ENCODE results near the gene PSMG3.

The PSMG3 gene

GRCh38 chr7:1569833-1570632 lies at the start of gene PSMG3:
Gene PSMG3 (minus strand): TSS chr7:1570032. CDS start chr7:1569339, 693 bp downstream.
- peak; percentile 68 for DNase-seq

GRCh38 chr7:1618475-1618874 lies 48.6 kb upstream of the PSMG3 start:
- DNase-seq, result no peak

GRCh38 chr7:1617957-1618356 lies 48.1 kb upstream of the PSMG3 start:
- no peak for DNase-seq

GRCh38 chr7:1616741-1617140 lies 46.9 kb upstream of the PSMG3 start:
- no peak for DNase-seq

- peak; percentile 97 for DNase-seq
These were observed 41.9 kb upstream of the PSMG3 start for GRCh38 chr7:1611708-1612241.

- DNase-seq, result no peak
These were observed 41.0 kb upstream of the PSMG3 start for GRCh38 chr7:1610678-1611302.

GRCh38 chr7:1610013-1610677 lies 40.3 kb upstream of the PSMG3 start:
- no peak for DNase-seq

- no peak for DNase-seq
These were observed 39.2 kb upstream of the PSMG3 start for GRCh38 chr7:1609023-1609422.

GRCh38 chr7:1608318-1608717 lies 38.5 kb upstream of the PSMG3 start:
- DNase-seq, result no peak

GRCh38 chr7:1607696-1608095 lies 37.9 kb upstream of the PSMG3 start:
- no peak for DNase-seq

- no peak for DNase-seq
These were observed 37.2 kb upstream of the PSMG3 start for GRCh38 chr7:1607001-1607400.

GRCh38 chr7:1604383-1604782 lies 34.6 kb upstream of the PSMG3 start:
- no peak for DNase-seq

GRCh38 chr7:1603346-1604225 lies 33.8 kb upstream of the PSMG3 start:
- no peak for DNase-seq

GRCh38 chr7:1602386-1602785 lies 32.6 kb upstream of the PSMG3 start:
- DNase-seq, result no peak

GRCh38 chr7:1601956-1602355 lies 32.1 kb upstream of the PSMG3 start:
- no peak for DNase-seq

GRCh38 chr7:1599640-1600395 lies 30.0 kb upstream of the PSMG3 start:
- DNase-seq, result no peak

GRCh38 chr7:1598961-1599639 lies 29.3 kb upstream of the PSMG3 start:
- DNase-seq, result no peak

- DNase-seq, result no peak
These were observed 28.5 kb upstream of the PSMG3 start for GRCh38 chr7:1598286-1598685.

- no peak for DNase-seq
These were observed 28.0 kb upstream of the PSMG3 start for GRCh38 chr7:1597791-1598190.

GRCh38 chr7:1597066-1597760 lies 27.4 kb upstream of the PSMG3 start:
- DNase-seq, result no peak

All from DMS 273 treated with DMSO at 0.1 percent for 48 hours (cell line).